GM18517 (cell line): ENCODE data around the gene PCSK9.
"Not testable (repeated sequence)": the region's sequence is repeated elsewhere in the genome, so short reads cannot be mapped to it uniquely, and the experiment has no call there.

Experiments used
- ATAC-seq: cut with Tn5 transposase; IDR thresholded peaks from one replicate; pipeline ENCODE4 v1.9.1; 2021; ENCODE audit warnings: mild to moderate bottlenecking, moderate library complexity; ENCODE audit not compliant: unreplicated experiment

The PCSK9 gene

GRCh38 chr1:55007625-55008024 lies 31.7 kb upstream of the PCSK9 start:
- ATAC-seq: no peak

- no peak for ATAC-seq
Observed at GRCh38 chr1:55010194-55010886, 29.0 kb upstream of the PCSK9 start.

- ATAC-seq: no peak
Observed at GRCh38 chr1:55010887-55011217, 28.5 kb upstream of the PCSK9 start.

- no peak for ATAC-seq
Observed at GRCh38 chr1:55012661-55013060, 26.7 kb upstream of the PCSK9 start.

GRCh38 chr1:55015123-55015522 lies 24.2 kb upstream of the PCSK9 start:
- ATAC-seq: no peak

GRCh38 chr1:55015731-55016620 lies 23.4 kb upstream of the PCSK9 start:
- no peak for ATAC-seq

- no peak for ATAC-seq
Observed at GRCh38 chr1:55018395-55018794, 21.0 kb upstream of the PCSK9 start.

- ATAC-seq: no peak
Observed at GRCh38 chr1:55021942-55022546, 17.3 kb upstream of the PCSK9 start.

GRCh38 chr1:55024163-55024562 lies 15.2 kb upstream of the PCSK9 start:
- ATAC-seq: not testable (repeated sequence)

- not testable (repeated sequence) for ATAC-seq
Observed at GRCh38 chr1:55026682-55027081, 12.7 kb upstream of the PCSK9 start.

GRCh38 chr1:55031098-55031497 lies 8.2 kb upstream of the PCSK9 start:
- not testable (repeated sequence) for ATAC-seq

- no peak for ATAC-seq
Observed at GRCh38 chr1:55033265-55033614, 6.1 kb upstream of the PCSK9 start.

- ATAC-seq: no peak
Observed at GRCh38 chr1:55034476-55035133, 4.7 kb upstream of the PCSK9 start.

- ATAC-seq: no peak
Observed at GRCh38 chr1:55035904-55036303, 3.4 kb upstream of the PCSK9 start.

- no peak for ATAC-seq
Observed at GRCh38 chr1:55037733-55038551, 1.4 kb upstream of the PCSK9 start.

- no peak for ATAC-seq
Observed at GRCh38 chr1:55038552-55038838, 853 bp upstream of the PCSK9 start.

GRCh38 chr1:55038974-55039341 lies 390 bp upstream of the PCSK9 start:
- ATAC-seq: no peak

GRCh38 chr1:55040083-55040932 lies 960 bp downstream of the PCSK9 start:
- ATAC-seq: no peak

GRCh38 chr1:55040933-55041494 lies 1.7 kb downstream of the PCSK9 start:
- ATAC-seq: no peak

- ATAC-seq: no peak
Observed at GRCh38 chr1:55041613-55042012, 2.3 kb downstream of the PCSK9 start.
